ENCODE measurements around the gene ZMAT2. TPM values are rescaled to one million over a fixed set of nuclear protein-coding genes. Genes with fewer than 3 reads are reported as not detected.

Gene ZMAT2
- total and polyA plus RNA-seq, 2 donors (not counting 3 experiments of a cell fraction or from before 2014, with no cell fraction given) = 49.0 to 58.0 TPM

- no peaks in the 10 kb centered on the region for H3K9me3 ChIP-seq (replicated peaks; ENCODE audit: control insufficient read depth, insufficient read depth, low read length)
- H4K20me1 ChIP-seq (replicated peaks; ENCODE audit: control insufficient read depth, extremely low read depth, insufficient read depth, low read length) = no peaks in the 10 kb centered on the region
- H3K27ac ChIP-seq (ENCODE audit: insufficient read depth, low read depth, low read length) = no peak overlapping the region
- H3K4me3 ChIP-seq (replicated peaks in 1 of 3; ENCODE audit: insufficient read depth in 1 of 3, low read depth in 1 of 3, low read length in 3 of 3) = no peak overlapping the region
- H3K4me2 ChIP-seq (ENCODE audit: insufficient read depth, low read length) = no peak overlapping the region
- no peaks in the 10 kb centered on the region for H3K27me3 ChIP-seq (ENCODE audit: control insufficient read depth in 2 of 2, insufficient read depth in 2 of 2, low read length in 2 of 2)
- H3K4me1 ChIP-seq (ENCODE audit: control insufficient read depth, extremely low read depth, insufficient read depth, low read length) = peaks cover 3% of the 10 kb centered on the region
- TF ChIP-seq EZH2 (IDR thresholded peaks at IDR 0.05; ENCODE audit: borderline replicate concordance, low read depth, low read length, severe bottlenecking) = no peak
- no peak for TF ChIP-seq POLR2AphosphoS5 (IDR thresholded peaks at IDR 0.05; ENCODE audit: insufficient read depth, low read depth, low read length)
- TF ChIP-seq MAX (IDR thresholded peaks at IDR 0.05; ENCODE audit: insufficient read depth, insufficient read length) = no peak
- TF ChIP-seq GATA2 (IDR thresholded peaks at IDR 0.05; ENCODE audit: insufficient read depth, insufficient read length, low read depth, low read length) = no peak
- TF ChIP-seq MYC (IDR thresholded peaks at IDR 0.05; ENCODE audit: low read depth, low read length) = no peak
- TF ChIP-seq CTCF (IDR thresholded peaks at IDR 0.05; ENCODE audit: extremely low read depth in 1 of 2, insufficient read depth in 1 of 2, low read depth in 1 of 2, low read length in 2 of 2) = no peak
- TF ChIP-seq JUN (IDR thresholded peaks at IDR 0.05; ENCODE audit: borderline replicate concordance, insufficient read depth, insufficient read length, low read depth) = no peak
- TF ChIP-seq POLR2A (IDR thresholded peaks at IDR 0.05; ENCODE audit: low read depth, low read length) = no peak
- intact Hi-C loops (cut with micrococcal nuclease) (loop anchor here (1.0 kb wide), 1 partner anchor 19 kb away; no protein-coding TSS in a partner anchor), dilution Hi-C loops (cut with MboI; ENCODE audit: extremely low pct_ligation_motif_present, low sequenced_read_pairs) (no loop called here)
- H3K79me2 ChIP-seq (ENCODE audit: control insufficient read depth, insufficient read depth, low read length) = peaks cover 7% of the 10 kb centered on the region
- H3K9me1 ChIP-seq (replicated peaks; ENCODE audit: control insufficient read depth, extremely low read depth, insufficient read depth, low read length) = no peaks in the 10 kb centered on the region
- FAIRE-seq = peak; percentile 28
- no TSS peak for BruUV-seq (replicated peaks)
- no peak for DNase-seq (ENCODE audit: low read depth, low spot score)
- ChIA-PET POLR2A (no interaction called here), CTCF (no interaction called here)
- no peak overlapping the region for H2AFZ ChIP-seq (ENCODE audit: low read depth, low read length)
- H3K36me3 ChIP-seq (ENCODE audit: control insufficient read depth in 2 of 2, extremely low read depth in 1 of 2, insufficient read depth in 2 of 2, low read length in 2 of 2) = peaks cover 13 to 29% of the 10 kb centered on the region in 2 experiments
- H3K9ac ChIP-seq (replicated peaks; ENCODE audit: extremely low read depth, insufficient read depth, low read length) = no peak overlapping the region
Observed at GRCh38 chr5:140671472-140672125, 28.6 kb upstream of the ZMAT2 start.

Measured in endothelial cell of umbilical vein (primary cell).